HCT116 (cell line): ENCODE results near the gene MFN1. TPM values are rescaled to one million over a fixed set of nuclear protein-coding genes. Genes with fewer than 3 reads are reported as not detected.

ENCODE experiments used
- CEBPB ChIP-seq: IDR thresholded peaks from 2 replicates; pipeline ENCODE4 v1.6.1; 2012; ENCODE audit warnings: low read depth
- CTCF ChIP-seq, 3 experiments: fragments of 200-600 bp in 1 of 3; sonication (generic) in 1 of 3; IDR thresholded peaks in 2 of 3; conservative IDR thresholded peaks in 1 of 3; 2 replicates each; pipeline ENCODE4 v1.5.1; 2012 to 2017; ENCODE audit warnings: low read depth in 2 of 3, low read length in 2 of 3, antibody characterized with exemption in 1 of 3, borderline replicate concordance in 1 of 3, control low read depth in 1 of 3, mild to moderate bottlenecking in 1 of 3, mixed read lengths in 1 of 3, mixed run types in 1 of 3, moderate library complexity in 1 of 3; ENCODE audit not compliant: insufficient read depth in 1 of 3
- ELF1 ChIP-seq: IDR thresholded peaks from 2 replicates; pipeline ENCODE4 v1.6.1; 2012; ENCODE audit warnings: low read depth, borderline replicate concordance
- EZH2phosphoT487 ChIP-seq: fragments of 200-600 bp; IDR thresholded peaks from 2 replicates; pipeline ENCODE4 v1.6.1; 2018; ENCODE audit warnings: antibody characterized with exemption, borderline replicate concordance
- JUND ChIP-seq: IDR thresholded peaks from 2 replicates; pipeline ENCODE4 v1.6.1; 2012
- POLR2A ChIP-seq: IDR thresholded peaks from 2 replicates; pipeline ENCODE4 v1.7.0; 2011; ENCODE audit warnings: borderline replicate concordance; ENCODE audit not compliant: insufficient read depth, insufficient read length; ENCODE audit errors: extremely low read depth
- POLR2AphosphoS5 ChIP-seq: IDR thresholded peaks from 2 replicates; pipeline ENCODE4 v1.6.1; 2011; ENCODE audit warnings: mild to moderate bottlenecking, low read depth, low read length, moderate library complexity
- REST ChIP-seq: IDR thresholded peaks from 2 replicates; pipeline ENCODE4 v1.6.1; 2012; ENCODE audit warnings: low read depth
- ZFX ChIP-seq: fragments of 450-650 bp; IDR thresholded peaks from 2 replicates; pipeline ENCODE4 v1.6.1; 2017
- ZNF274 ChIP-seq: fragments of 200-500 bp; sonication (Bioruptor generic); IDR thresholded peaks from 2 replicates; pipeline ENCODE4 v1.6.1; 2014; ENCODE audit warnings: mild to moderate bottlenecking, low read depth, low read length, inconsistent platforms
- total RNA-seq: library from RNA; stranded (reverse); gene quantifications from one replicate; pipeline ENCODE4 v1.2.1, GENCODE V29; 2021; ENCODE audit not compliant: unreplicated experiment

The MFN1 gene
- total RNA-seq, 1 experiment from 2014 or later, result 54.6 TPM

DNA sequence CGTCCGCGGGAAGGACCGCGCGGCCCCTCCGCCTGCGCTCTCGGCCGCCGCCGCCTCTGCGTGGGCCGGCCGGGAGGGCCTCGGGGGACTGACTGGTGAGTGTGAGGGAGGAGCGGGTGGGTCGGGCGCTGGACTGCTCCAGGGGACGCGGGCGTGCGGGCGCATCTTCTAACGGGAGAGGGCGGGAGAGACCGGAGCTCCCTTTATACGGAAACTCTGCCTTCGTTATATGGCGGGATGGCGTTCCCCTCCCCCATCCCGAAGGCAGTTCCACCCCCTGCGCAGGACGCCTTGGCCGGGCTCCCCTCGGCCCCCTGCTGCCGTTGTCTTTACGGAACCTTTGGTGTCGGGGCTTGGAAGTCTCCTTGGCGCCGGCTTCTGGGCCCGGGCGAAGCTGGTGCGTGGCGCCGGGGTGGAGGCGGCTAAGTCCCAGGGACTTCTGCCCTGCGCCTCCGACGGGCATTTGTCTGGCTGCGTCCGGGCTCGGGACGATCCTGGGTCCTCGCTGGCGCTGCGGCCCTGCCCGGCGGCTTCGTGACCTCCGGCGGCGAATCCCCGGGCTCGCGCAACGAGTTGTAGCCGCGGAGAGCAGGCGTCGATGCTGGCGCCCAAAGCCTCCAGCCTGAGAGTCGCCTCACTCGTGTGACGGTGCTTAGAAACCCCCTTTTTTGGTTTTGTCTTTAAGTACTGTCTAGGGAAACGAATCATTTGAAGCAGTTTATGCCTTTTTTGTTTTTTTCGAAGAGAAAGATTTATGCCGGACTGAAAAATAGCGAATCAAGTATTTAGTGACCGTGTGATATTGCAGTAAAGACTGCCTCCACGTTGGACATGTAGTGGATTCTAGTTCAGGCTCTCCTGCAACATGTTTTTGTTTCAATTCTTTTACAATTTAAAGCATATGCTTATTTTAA lies 24.1 kb upstream of the MFN1 start (continued):
- TF ChIP-seq JUND (no peak), REST (no peak), CTCF (IDR thresholded peaks at IDR 0.05 in 2 of 3, conservative IDR thresholded peaks at IDR 0.05 in 1 of 3; ENCODE audit: borderline replicate concordance in 1 of 3, insufficient read depth in 1 of 3, low read depth in 2 of 3, low read length in 2 of 3) (no peak), EZH2phosphoT487 (no peak), ZFX (peak; percentile 97), ZNF274 (no peak), POLR2AphosphoS5 (no peak), POLR2A (no peak), CEBPB (no peak), ELF1 (no peak)
